Measurements from ENCODE around the gene MAGI1.

MAGI1 gene

GRCh38 chr3:65443739-65444446, 594.8 kb downstream of the MAGI1 start:
- DNase-seq, result no peak

GRCh38 chr3:65439641-65440284, 599.0 kb downstream of the MAGI1 start:
- DNase-seq, result no peak

- no peak for DNase-seq
Observed at GRCh38 chr3:65438612-65439011, 600.1 kb downstream of the MAGI1 start.

GRCh38 chr3:65438096-65438495, 600.6 kb downstream of the MAGI1 start:
- DNase-seq, result no peak

GRCh38 chr3:65436580-65436979, 602.1 kb downstream of the MAGI1 start:
- DNase-seq, result no peak

- DNase-seq, result no peak
Observed at GRCh38 chr3:65433480-65433879, 605.2 kb downstream of the MAGI1 start.

- DNase-seq, result no peak
Observed at GRCh38 chr3:65432388-65433003, 606.2 kb downstream of the MAGI1 start.

- no peak for DNase-seq
Observed at GRCh38 chr3:65425880-65426279, 612.8 kb downstream of the MAGI1 start.

GRCh38 chr3:65422154-65422553, 616.6 kb downstream of the MAGI1 start:
- DNase-seq, result no peak

GRCh38 chr3:65419233-65419632, 619.5 kb downstream of the MAGI1 start:
- no peak for DNase-seq

- no peak for DNase-seq
Observed at GRCh38 chr3:65413891-65414290, 624.8 kb downstream of the MAGI1 start.

- DNase-seq, result no peak
Observed at GRCh38 chr3:65412588-65412987, 626.1 kb downstream of the MAGI1 start.

- DNase-seq, result no peak
Observed at GRCh38 chr3:65411367-65411766, 627.4 kb downstream of the MAGI1 start.

- no peak for DNase-seq
Observed at GRCh38 chr3:65409176-65409569, 629.5 kb downstream of the MAGI1 start.

- no peak for DNase-seq
Observed at GRCh38 chr3:65408531-65409175, 630.1 kb downstream of the MAGI1 start.

GRCh38 chr3:65406470-65406869, 632.2 kb downstream of the MAGI1 start:
- DNase-seq, result no peak

GRCh38 chr3:65402597-65402996, 636.1 kb downstream of the MAGI1 start:
- no peak for DNase-seq

- DNase-seq, result no peak
Observed at GRCh38 chr3:65401359-65402305, 637.1 kb downstream of the MAGI1 start.

- DNase-seq, result no peak
Observed at GRCh38 chr3:65400899-65401298, 637.8 kb downstream of the MAGI1 start.

GRCh38 chr3:65398953-65399352, 639.8 kb downstream of the MAGI1 start:
- no peak for DNase-seq

- DNase-seq, result no peak
Observed at GRCh38 chr3:65396078-65396477, 642.6 kb downstream of the MAGI1 start.

GRCh38 chr3:65391068-65391467, 647.6 kb downstream of the MAGI1 start:
- DNase-seq, result no peak

- DNase-seq, result no peak
Observed at GRCh38 chr3:65385805-65386204, 652.9 kb downstream of the MAGI1 start.

Measured in effector CD4-positive, alpha-beta T cell (primary cell).